PC-9 (cell line): ENCODE data around the gene SC5D. TPM values are rescaled to one million over a fixed set of nuclear protein-coding genes. Genes with fewer than 3 reads are reported as not detected.
A peak's percentile ranks its signal among the peaks of the same experiment; 100 is the strongest.

ENCODE experiments used
- BruUV-seq: library from RNA; stranded (reverse); fragments of 400-500 nt; replicated peaks from 2 replicates; lab custom pipeline; 2021; lab: Mats Ljungman, UMichigan
- CTCF ChIA-PET: fragments of 300-600 bp; sonication (Branson Sonifier 250); formaldehyde crosslinking; loops from one replicate; lab custom pipeline; 2022; ENCODE audit warnings: antibody characterized with exemption; lab: Charles Lee
- POLR2A ChIA-PET: fragments of 300-600 bp; sonication (Branson Sonifier 250); formaldehyde crosslinking; loops from one replicate; lab custom pipeline; 2022; ENCODE audit warnings: antibody characterized with exemption; ENCODE audit not compliant: unreplicated experiment; lab: Charles Lee
- DNase-seq, 2 experiments: peaks; one replicate each; pipeline versions ENCODE4 v3.0.0 to v3.0.0-alpha.2; 2015 to 2022; ENCODE audit warnings: mixed read lengths in 1 of 2
- H2AFZ ChIP-seq: fragments of 200-600 bp; sonication (generic); 2 replicates; pipeline ENCODE4 v1.8.1; 2017; ENCODE audit warnings: antibody characterized with exemption
- H3F3A ChIP-seq: fragments of 200-600 bp; sonication (generic); 2 replicates; pipeline ENCODE4 v1.8.1; 2017; ENCODE audit warnings: antibody characterized with exemption, mild to moderate bottlenecking, low read depth; ENCODE audit not compliant: insufficient read depth
- H3K27ac ChIP-seq: fragments of 200-600 bp; sonication (generic); 2 replicates; pipeline ENCODE4 v1.6.1; 2016; ENCODE audit warnings: mixed run types
- H3K27me3 ChIP-seq: fragments of 200-600 bp; sonication (generic); 2 replicates; pipeline ENCODE4 v1.6.1; 2016; ENCODE audit warnings: low read depth, mixed run types; ENCODE audit not compliant: insufficient read depth
- H3K36me3 ChIP-seq: fragments of 200-600 bp; sonication (generic); 2 replicates; pipeline ENCODE4 v1.6.1; 2016; ENCODE audit warnings: low read depth, mixed run types
- H3K4me1 ChIP-seq: fragments of 200-600 bp; sonication (generic); replicated peaks from 2 replicates; pipeline ENCODE4 v1.6.1; 2016; ENCODE audit warnings: mixed run types; ENCODE audit not compliant: insufficient read depth
- H3K4me2 ChIP-seq: fragments of 200-600 bp; sonication (generic); 2 replicates; pipeline ENCODE4 v1.6.1; 2017; ENCODE audit warnings: mixed run types
- H3K4me3 ChIP-seq: fragments of 200-600 bp; sonication (generic); 2 replicates; pipeline ENCODE4 v1.6.1; 2016; ENCODE audit warnings: mixed run types
- H3K79me2 ChIP-seq: fragments of 200-600 bp; sonication (generic); 2 replicates; pipeline ENCODE4 v1.6.1; 2017; ENCODE audit warnings: low read depth, mixed run types
- H3K9me2 ChIP-seq: fragments of 200-600 bp; sonication (generic); 2 replicates; pipeline ENCODE4 v1.8.1; 2017; ENCODE audit warnings: mild to moderate bottlenecking; ENCODE audit not compliant: insufficient read depth
- H3K9me3 ChIP-seq: fragments of 200-600 bp; sonication (generic); 2 replicates; pipeline ENCODE4 v1.8.1; 2016; ENCODE audit warnings: low read depth; ENCODE audit not compliant: insufficient read depth
- H4K20me1 ChIP-seq: fragments of 200-600 bp; sonication (generic); 2 replicates; pipeline ENCODE4 v1.8.1; 2017; ENCODE audit not compliant: insufficient read depth
- EZH2 ChIP-seq: fragments of 200-600 bp; sonication (generic); IDR thresholded peaks from 2 replicates; pipeline ENCODE4 v1.8.0; 2017; ENCODE audit warnings: antibody characterized with exemption, low read depth
- intact Hi-C: fragments of 100-400 bp; cut with micrococcal nuclease; formaldehyde crosslinking; loops from one replicate; pipeline ENCODE4 v1.10.0; 2022; ENCODE audit not compliant: unreplicated experiment
- total RNA-seq: library from RNA; stranded (reverse); gene quantifications from 2 replicates; pipeline ENCODE4 v1.2.3, GENCODE V29; 2021
- TF ChIP-seq, protein P1 (sequence below): fragments of 200-600 bp; sonication (generic); conservative IDR thresholded peaks from 2 replicates; pipeline ENCODE4 v1.6.1; 2017; ENCODE audit warnings: mixed run types, antibody characterized with exemption, mild to moderate bottlenecking, moderate library complexity

The SC5D gene
- total RNA-seq, 1 experiment from 2014 or later: 16.9 TPM

DNA sequence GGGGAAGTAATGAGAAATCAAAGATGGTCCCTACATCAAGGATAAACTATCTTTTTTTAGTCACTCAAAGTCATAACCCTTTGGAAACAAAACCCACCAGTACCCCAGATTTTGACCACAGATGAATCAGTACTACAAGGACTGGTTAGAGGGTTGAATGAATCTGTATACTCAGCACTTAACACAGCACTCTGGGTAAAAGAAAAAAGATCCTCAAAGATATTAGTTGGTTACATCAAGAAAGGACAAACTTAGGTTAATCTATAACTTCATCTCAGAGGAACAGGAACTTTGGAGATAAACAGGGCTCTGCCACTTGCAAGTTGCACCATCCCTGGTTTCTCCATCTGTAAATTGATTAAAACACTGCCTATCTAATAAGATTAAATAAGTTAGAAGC, 18.8 kb downstream of the SC5D start:
- no peak overlapping the region for H3K4me3 ChIP-seq
- intact Hi-C loops: no loop called here
- H3K9me3 ChIP-seq: 0 out of 2 replicates have a peak, but pooled peaks cover 5% of the 10 kb centered on the region
- H3K9me2 ChIP-seq: no peaks in the 10 kb centered on the region; the same call in 1 of the 2 replicates
- TF ChIP-seq, protein P1, sequence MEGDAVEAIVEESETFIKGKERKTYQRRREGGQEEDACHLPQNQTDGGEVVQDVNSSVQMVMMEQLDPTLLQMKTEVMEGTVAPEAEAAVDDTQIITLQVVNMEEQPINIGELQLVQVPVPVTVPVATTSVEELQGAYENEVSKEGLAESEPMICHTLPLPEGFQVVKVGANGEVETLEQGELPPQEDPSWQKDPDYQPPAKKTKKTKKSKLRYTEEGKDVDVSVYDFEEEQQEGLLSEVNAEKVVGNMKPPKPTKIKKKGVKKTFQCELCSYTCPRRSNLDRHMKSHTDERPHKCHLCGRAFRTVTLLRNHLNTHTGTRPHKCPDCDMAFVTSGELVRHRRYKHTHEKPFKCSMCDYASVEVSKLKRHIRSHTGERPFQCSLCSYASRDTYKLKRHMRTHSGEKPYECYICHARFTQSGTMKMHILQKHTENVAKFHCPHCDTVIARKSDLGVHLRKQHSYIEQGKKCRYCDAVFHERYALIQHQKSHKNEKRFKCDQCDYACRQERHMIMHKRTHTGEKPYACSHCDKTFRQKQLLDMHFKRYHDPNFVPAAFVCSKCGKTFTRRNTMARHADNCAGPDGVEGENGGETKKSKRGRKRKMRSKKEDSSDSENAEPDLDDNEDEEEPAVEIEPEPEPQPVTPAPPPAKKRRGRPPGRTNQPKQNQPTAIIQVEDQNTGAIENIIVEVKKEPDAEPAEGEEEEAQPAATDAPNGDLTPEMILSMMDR: no peak
- no peak for TF ChIP-seq EZH2
- ChIA-PET POLR2A (no interaction called here), CTCF (no interaction called here)
- no peak overlapping the region for H3K4me2 ChIP-seq
- H2AFZ ChIP-seq: no peak overlapping the region
- no peak overlapping the region for H3K27ac ChIP-seq
- H3K79me2 ChIP-seq: no peaks in the 10 kb centered on the region
- H3K27me3 ChIP-seq: peaks cover 14% of the 10 kb centered on the region; the same call in 1 of the 2 replicates
- H4K20me1 ChIP-seq: no peaks in the 10 kb centered on the region
- no TSS peak for BruUV-seq
- 0 out of 2 replicates have a peak, but pooled peaks cover 12% of the 10 kb centered on the region for H3K36me3 ChIP-seq
- no peaks in the 10 kb centered on the region for H3F3A ChIP-seq
- no peaks in the 10 kb centered on the region for H3K4me1 ChIP-seq
- no peak for DNase-seq

DNA sequence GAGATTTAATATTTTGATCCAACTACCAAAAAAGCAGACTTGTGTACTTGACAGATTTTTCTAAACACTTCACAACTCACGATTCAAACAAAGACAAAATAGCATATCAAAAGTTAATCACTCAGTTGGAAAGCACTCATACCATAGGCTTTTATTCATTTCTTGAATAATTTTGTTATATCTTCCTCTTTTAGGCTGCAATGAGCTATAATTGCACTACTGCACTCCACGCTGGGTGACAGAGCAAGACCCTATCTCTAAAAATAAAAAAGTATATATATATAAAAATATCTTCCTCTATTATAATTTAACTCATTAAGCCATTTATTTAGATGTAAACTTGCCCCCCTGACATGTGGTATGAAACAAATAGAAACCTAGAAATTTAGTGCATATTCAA, 19.9 kb downstream of the SC5D start:
- H3K27ac ChIP-seq: no peak overlapping the region
- H3K36me3 ChIP-seq: 0 out of 2 replicates have a peak, but pooled peaks cover 4% of the 10 kb centered on the region
- no peak overlapping the region for H3K4me3 ChIP-seq
- peaks cover 25% of the 10 kb centered on the region; the same call in 1 of the 2 replicates for H3K27me3 ChIP-seq
- intact Hi-C loops: no loop called here
- no peak overlapping the region for H2AFZ ChIP-seq
- ChIA-PET POLR2A (no interaction called here), CTCF (no interaction called here)
- no peaks in the 10 kb centered on the region; the same call in 1 of the 2 replicates for H3K9me2 ChIP-seq
- DNase-seq: no peak
- TF ChIP-seq, protein P1: no peak
- TF ChIP-seq EZH2: no peak
- H3F3A ChIP-seq: no peaks in the 10 kb centered on the region
- BruUV-seq: no TSS peak
- H3K79me2 ChIP-seq: no peaks in the 10 kb centered on the region
- H3K4me1 ChIP-seq: no peaks in the 10 kb centered on the region
- H4K20me1 ChIP-seq: no peaks in the 10 kb centered on the region
- H3K9me3 ChIP-seq: 0 out of 2 replicates have a peak, but pooled peaks cover 5% of the 10 kb centered on the region
- no peak overlapping the region for H3K4me2 ChIP-seq

DNA sequence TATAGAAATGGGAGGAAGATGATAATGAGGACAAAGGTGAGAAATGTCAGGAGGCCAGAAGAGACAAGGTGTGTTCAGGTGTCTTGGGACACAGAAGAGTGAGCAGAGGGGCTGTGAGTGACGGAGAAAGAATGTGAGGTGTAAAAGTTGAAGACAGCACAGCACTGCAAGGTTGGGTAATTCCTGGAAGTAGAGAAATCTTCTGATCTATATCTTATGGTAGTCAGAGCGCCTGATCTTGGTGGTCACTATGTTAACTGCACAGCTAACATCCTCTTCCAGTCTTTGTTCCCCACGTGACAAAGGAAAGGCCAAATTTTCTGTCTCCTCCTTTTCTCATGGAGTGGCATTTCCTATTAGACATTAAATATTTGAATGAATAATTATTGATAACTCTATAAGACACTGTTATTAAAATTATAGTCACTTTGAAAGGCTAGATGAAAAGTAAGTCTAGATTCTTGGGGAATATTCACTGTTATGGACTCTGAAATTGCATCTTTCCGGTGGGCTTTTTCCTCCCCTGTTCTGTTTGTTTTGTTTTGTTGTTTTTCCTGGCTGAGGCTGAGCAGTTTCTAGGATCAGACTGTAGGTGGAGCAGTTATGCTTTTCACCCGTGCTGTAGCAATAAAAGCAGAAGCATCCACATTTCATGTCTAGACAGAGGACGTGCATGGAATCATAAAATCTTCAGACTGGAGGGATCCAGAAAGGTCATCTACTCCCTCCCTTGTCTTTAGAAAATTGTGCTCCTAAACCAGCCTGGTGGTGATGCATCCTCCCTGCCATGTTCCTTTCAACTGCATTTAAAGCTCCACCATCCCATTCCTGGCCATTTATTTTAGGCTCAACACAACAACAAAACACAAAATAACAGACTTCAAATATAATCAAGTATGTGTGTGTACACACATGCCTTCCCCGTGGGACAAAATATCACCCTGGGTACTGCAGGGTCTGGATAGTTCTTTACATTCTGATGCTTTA, 26.6 kb downstream of the SC5D start:
- no peak for TF ChIP-seq EZH2
- TF ChIP-seq, protein P1: peak; percentile 85
- Histone ChIP-seq H4K20me1 (no peaks in the 10 kb centered on the region), H3F3A (no peaks in the 10 kb centered on the region), H3K9me2 (no peaks in the 10 kb centered on the region), H2AFZ (no peak overlapping the region), H3K27ac (no peak overlapping the region), H3K36me3 (no peaks in the 10 kb centered on the region), H3K4me2 (no peak overlapping the region), H3K4me1 (no peaks in the 10 kb centered on the region), H3K27me3 (peaks cover 58% of the 10 kb centered on the region), H3K9me3 (0 out of 2 replicates have a peak, but pooled peaks cover 5% of the 10 kb centered on the region), H3K4me3 (no peak overlapping the region), H3K79me2 (no peaks in the 10 kb centered on the region)
- ChIA-PET POLR2A (no interaction called here), CTCF (interaction anchor here (0.6 kb wide), 3 partner anchors 186 to 1264 kb away, joined by 3 to 5 read pairs (median 4); no protein-coding TSS in a partner anchor)
- DNase-seq: peak in 1 of 2 experiments; percentile 2
- intact Hi-C loops: loop anchor here (1.0 to 2.0 kb wide), 3 partner anchors 26 to 1186 kb away; no protein-coding TSS in a partner anchor
- BruUV-seq: no TSS peak
